Activated naive CD4-positive, alpha-beta T cell treated with anti-CD3 and anti-CD28 coated beads, Interleukin-2, amount 50 U/mL, for 24 hours (primary cell): ENCODE measurements around the gene DNAJB8.

ENCODE experiments used
- H3K27ac Mint-ChIP-seq: one replicate; pipeline ENCODE4 v1.8.0; 2021; ENCODE audit warnings: mild to moderate bottlenecking, mixed read lengths
- H3K27me3 Mint-ChIP-seq: one replicate; pipeline ENCODE4 v1.8.0; 2021; ENCODE audit warnings: mixed read lengths
- H3K36me3 Mint-ChIP-seq: one replicate; pipeline ENCODE4 v1.8.0; 2021; ENCODE audit warnings: mixed read lengths
- H3K4me1 Mint-ChIP-seq: one replicate; pipeline ENCODE4 v1.8.0; 2021; ENCODE audit warnings: mixed read lengths
- H3K4me3 Mint-ChIP-seq: one replicate; pipeline ENCODE4 v1.8.0; 2021; ENCODE audit warnings: mild to moderate bottlenecking, mixed read lengths
- H3K9me3 Mint-ChIP-seq: one replicate; pipeline ENCODE4 v1.8.0; 2021; ENCODE audit warnings: mixed read lengths

DNAJB8 gene

DNA sequence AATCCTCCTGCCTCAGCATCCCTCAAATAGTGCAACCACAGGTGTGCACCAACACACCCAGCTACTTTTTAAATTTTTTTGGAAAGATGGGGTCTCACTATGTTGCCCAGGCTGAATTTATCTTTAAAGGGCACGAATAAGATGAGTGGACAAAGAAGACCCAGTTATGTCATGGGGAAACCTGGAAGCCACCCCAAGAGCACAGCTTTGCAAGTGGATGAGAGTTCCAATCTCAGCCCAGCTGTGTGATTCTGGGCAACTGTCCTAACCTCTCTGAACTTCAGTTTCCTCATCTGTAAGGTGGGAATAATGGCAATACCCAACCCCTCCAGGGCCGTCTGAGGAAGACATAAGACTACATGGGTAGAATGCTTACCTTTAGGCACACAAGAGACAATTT, 32.2 kb downstream of the DNAJB8 start:
- H3K27ac Mint-ChIP-seq: no peak overlapping the region
- no peak overlapping the region for H3K4me3 Mint-ChIP-seq
- peaks cover 24% of the 10 kb centered on the region for H3K27me3 Mint-ChIP-seq
- H3K36me3 Mint-ChIP-seq: peaks cover 2% of the 10 kb centered on the region
- H3K4me1 Mint-ChIP-seq: peaks cover 11% of the 10 kb centered on the region
- H3K9me3 Mint-ChIP-seq: no peaks in the 10 kb centered on the region

DNA sequence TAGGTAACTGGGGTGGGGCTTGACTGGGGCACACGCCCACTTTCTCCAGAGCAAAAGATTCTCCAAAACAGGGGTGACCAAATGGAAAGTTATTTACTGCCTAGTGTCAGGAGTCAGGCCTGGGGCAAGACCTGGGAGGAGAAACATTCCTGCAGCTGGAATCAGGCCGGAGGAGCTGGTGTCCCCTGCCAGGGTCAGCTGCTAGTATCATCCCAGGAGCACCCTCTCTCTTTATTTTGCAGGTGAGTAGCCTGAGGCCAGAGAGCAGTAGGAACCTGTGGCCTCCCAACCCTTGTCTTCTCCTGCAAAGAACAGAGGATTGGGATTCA, 32.9 kb downstream of the DNAJB8 start:
- no peak overlapping the region for H3K27ac Mint-ChIP-seq
- H3K36me3 Mint-ChIP-seq: peaks cover 2% of the 10 kb centered on the region
- H3K9me3 Mint-ChIP-seq: no peaks in the 10 kb centered on the region
- peaks cover 11% of the 10 kb centered on the region for H3K4me1 Mint-ChIP-seq
- peaks cover 23% of the 10 kb centered on the region for H3K27me3 Mint-ChIP-seq
- H3K4me3 Mint-ChIP-seq: no peak overlapping the region

DNA sequence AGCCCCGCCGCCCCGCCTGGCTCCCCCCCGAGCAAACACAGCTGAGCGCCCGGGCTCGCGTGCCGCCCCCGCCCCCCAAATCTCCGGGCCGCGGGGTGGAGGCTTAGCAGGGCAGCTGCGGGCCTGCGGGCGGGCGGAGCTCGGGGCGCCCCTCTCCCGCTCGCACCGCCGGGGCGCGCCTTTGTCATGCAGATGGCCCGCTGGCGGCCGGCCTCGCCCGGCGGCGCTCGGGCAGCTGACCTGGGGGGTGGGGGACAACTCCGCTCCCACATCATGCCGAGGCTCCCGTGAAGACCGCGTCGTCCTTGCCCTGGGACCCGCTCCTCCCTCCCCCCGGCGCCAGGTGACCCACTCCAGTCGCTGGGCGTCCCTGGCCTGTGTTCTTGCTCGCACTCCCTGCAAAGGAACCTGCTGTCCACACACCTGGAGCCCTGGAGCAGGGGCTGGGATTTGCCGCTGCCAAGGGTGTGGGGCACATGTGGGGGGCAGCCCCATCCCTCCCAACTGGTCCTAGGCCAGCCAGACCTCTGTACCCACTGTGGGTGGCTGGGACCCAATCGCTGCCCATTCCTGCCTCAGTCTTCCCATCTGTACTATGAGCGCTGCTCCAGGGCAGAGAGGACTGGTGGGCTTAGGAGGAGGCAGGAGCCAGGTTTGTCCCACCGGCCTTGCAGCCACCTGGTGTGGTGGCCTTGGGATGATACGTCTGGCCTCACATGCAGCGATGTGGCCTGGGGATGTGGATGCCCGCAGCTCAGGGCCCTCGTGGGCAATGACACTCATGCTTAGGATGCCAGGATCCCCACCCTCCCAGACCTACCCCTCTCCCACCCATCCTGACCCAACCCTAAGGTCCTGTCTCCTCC, 33.5 kb downstream of the DNAJB8 start:
- no peak overlapping the region for H3K27ac Mint-ChIP-seq
- H3K27me3 Mint-ChIP-seq: peaks cover 23% of the 10 kb centered on the region
- H3K4me3 Mint-ChIP-seq: no peak overlapping the region
- H3K36me3 Mint-ChIP-seq: peaks cover 2% of the 10 kb centered on the region
- peaks cover 11% of the 10 kb centered on the region for H3K4me1 Mint-ChIP-seq
- no peaks in the 10 kb centered on the region for H3K9me3 Mint-ChIP-seq

DNA sequence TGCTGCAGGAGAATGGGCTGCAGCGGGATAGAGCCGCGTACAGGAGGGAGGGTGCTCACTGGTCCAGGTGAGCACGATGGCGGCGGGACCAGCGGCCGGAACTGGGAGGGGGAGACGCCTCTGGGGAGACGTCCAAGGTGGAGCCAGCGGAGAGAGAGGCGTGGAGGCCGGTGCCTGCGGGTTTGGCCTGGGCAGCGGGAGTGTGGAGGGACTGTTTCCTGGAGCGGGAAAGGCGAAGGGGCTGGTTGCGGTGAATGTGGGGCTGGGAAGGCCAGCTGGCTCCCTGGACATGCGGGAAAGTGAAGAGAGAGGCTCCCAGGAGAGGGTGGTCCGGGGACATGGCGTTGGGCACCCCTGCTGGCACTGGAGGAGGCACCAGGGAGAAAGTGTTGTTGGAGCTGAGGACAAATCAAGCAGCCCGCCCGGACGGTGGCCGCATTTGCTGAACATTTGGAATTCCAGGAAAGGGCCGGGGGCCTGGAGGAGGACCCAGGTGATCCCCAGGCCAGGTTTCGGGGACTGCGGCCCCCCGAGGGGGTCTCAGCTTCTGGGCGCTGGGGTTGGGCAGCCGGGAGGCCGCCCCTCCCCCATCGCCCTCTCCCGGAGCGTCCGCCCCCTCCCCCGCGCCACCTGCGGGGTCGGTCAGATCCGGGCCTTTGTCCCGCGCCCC, 34.3 kb downstream of the DNAJB8 start:
- H3K4me3 Mint-ChIP-seq: peak overlapping the region; percentile 0

DNA sequence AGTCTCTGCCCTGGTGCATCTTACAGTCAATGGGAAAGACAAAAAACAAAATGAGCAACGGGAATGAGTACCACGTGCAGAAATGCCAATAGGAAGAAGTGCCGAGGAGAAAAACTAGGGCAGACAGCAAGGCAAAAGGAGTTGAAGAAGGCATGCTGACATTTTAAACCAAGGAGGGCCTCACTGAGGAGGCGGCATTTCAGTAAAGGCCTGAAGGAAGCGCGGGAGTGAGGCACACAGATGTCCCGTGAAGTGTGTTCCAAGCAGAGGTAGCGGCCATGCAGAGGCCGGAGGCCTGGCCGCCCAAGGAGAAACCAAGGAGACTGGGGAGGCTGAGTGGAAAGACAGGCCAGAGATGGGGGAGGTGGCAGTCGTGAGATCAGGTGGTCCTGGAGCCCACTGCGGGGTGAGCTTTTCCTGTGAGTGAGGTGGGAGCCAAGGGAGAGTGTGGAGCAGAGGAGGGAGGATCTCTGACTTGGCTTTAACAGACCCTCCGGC, 34.8 kb downstream of the DNAJB8 start:
- Mint-ChIP-seq H3K9me3 (no peaks in the 10 kb centered on the region), H3K4me1 (peaks cover 11% of the 10 kb centered on the region), H3K27me3 (peaks cover 23% of the 10 kb centered on the region), H3K36me3 (peaks cover 2% of the 10 kb centered on the region), H3K27ac (no peak overlapping the region), H3K4me3 (peak overlapping the region; percentile 0)

More for the DNA sequence above, 34.3 kb downstream of the DNAJB8 start:
- Mint-ChIP-seq H3K36me3 (peaks cover 2% of the 10 kb centered on the region), H3K27me3 (peaks cover 23% of the 10 kb centered on the region), H3K27ac (no peak overlapping the region), H3K9me3 (no peaks in the 10 kb centered on the region), H3K4me1 (peaks cover 11% of the 10 kb centered on the region)

DNA sequence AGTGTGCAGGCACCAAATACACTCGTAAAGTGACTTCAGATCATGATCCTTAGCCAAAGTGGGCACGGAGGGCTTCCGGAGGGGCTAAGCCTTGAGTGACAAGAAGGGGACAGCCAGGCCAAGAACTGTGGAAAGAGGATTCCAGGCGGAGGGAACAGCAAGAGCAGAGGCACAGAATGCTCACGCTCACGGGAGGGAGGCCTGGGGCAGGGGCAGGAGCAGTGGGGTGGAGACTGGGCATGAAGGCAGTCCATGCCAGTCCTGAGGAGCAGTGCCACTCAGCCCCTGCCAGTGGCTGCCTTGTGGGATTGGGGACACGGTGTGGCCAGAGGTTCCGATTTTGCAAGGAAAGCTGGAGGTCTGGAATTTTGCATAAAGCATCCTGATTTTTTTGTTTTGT, 36.0 kb downstream of the DNAJB8 start:
- Mint-ChIP-seq H3K9me3 (no peaks in the 10 kb centered on the region), H3K4me3 (no peak overlapping the region), H3K27me3 (peaks cover 23% of the 10 kb centered on the region), H3K4me1 (peaks cover 11% of the 10 kb centered on the region), H3K36me3 (peaks cover 2% of the 10 kb centered on the region), H3K27ac (no peak overlapping the region)

DNA sequence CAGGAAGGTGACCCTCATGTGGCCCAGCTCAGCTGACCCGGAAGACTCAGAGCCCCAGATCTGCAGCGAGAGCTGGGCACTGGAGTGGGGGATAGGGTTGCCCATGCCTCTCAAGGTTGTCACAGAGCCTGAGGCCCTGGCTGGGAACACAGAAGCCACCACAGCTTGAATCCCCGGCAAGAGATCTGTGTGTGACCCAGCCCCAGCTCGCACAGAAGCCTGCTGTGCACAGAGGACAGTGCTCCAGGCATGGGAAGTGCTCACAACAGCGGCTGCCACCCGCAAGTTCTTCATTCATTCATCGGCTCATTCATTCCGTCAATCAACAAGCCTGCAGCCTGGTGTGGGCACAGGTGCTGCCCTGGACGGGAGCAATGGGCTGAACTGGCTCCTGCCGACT, 36.4 kb downstream of the DNAJB8 start:
- Mint-ChIP-seq H3K9me3 (no peaks in the 10 kb centered on the region), H3K27me3 (peaks cover 23% of the 10 kb centered on the region), H3K27ac (no peak overlapping the region), H3K4me1 (peaks cover 11% of the 10 kb centered on the region), H3K36me3 (peaks cover 2% of the 10 kb centered on the region), H3K4me3 (no peak overlapping the region)

DNA sequence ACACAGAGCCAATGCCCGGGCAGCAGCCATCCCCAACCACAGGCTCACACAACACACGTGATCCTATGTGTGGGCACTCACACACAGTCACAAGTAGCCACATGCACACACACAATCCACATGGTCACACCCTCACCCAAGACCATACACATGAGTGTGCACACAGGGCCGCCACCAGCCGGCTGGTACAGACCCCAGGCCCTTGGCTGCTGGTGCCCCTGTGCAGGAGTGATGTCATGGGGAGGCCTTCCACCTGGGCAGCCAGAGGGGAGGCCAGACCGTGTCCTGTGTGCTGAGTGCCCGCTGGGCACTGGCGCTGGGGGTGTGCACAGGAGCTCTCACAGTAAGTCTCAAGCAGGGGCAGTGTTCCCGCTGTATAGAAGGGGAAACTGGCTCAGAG, 36.9 kb downstream of the DNAJB8 start:
- no peak overlapping the region for H3K27ac Mint-ChIP-seq
- H3K4me3 Mint-ChIP-seq: no peak overlapping the region

DNA sequence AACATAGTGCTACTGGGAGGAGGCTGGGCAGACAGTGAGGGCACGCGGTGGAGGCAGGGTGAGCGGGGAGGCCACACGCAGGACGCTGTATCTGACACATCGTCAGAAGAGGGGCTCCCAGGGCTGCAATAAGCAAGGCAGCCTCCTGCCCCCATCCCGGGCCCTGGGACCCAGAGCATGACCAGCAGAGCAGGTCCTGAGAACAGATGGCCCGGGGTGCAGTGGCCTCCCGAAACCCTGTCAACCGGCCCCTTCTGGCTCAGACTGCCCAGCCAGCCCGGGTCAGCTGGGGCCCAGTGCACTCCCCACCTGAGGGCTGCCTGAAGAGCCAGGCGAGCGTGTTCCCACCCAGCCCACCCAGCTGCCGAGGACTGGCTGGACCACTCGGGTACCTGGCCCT, 37.4 kb downstream of the DNAJB8 start:
- H3K4me3 Mint-ChIP-seq: no peak overlapping the region
- peaks cover 2% of the 10 kb centered on the region for H3K36me3 Mint-ChIP-seq
- no peak overlapping the region for H3K27ac Mint-ChIP-seq

More for the DNA sequence above, 36.9 kb downstream of the DNAJB8 start:
- Mint-ChIP-seq H3K27me3 (peaks cover 23% of the 10 kb centered on the region), H3K36me3 (peaks cover 2% of the 10 kb centered on the region), H3K9me3 (no peaks in the 10 kb centered on the region), H3K4me1 (peaks cover 11% of the 10 kb centered on the region)

DNA sequence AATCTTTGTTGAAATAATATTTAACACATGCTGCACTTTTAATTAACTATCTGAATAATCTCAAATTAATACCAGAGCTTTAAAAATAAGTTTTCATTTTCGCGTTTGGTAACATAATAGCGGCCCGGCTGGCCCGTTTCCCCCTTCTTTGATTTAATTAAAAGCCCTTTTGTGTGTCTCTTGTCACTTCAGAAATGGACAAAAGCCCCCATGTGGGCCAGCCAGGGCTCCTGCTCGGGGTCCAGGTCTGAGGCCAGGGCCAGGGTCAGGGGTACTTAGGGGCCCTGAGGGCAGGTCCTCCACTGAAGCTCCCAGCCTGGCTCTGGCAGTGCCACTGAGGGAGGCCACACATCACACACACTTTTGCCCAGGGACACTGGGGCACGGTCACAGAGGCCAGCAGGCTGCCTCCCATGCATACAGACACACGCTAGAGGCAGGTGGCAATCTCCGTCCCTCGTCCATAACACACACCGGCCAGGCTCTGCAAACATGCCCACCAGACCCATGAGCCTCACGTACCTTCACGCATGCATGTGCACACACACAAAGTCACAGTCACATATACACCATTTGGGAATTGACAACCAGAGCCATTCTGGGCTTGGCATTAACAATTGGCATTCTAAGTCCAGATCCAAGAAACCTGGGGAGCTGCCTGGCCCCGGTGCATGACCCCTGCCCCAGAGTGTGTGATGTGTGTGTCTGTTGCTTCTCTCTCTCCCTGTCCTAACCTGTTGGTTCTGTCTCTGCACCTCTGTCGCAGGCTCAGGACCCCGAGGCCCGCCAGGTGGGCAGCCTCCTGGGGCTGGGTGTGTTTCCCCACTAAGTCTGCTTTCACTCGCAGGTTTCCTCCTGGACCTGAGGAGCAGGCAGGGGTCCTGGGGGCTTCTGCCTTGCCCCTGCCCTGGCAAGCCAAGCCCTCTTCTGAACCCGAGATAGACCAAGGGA, 38.5 kb downstream of the DNAJB8 start:
- Mint-ChIP-seq H3K36me3 (peaks cover 2% of the 10 kb centered on the region), H3K4me1 (peaks cover 11% of the 10 kb centered on the region), H3K4me3 (no peak overlapping the region), H3K27me3 (peaks cover 22% of the 10 kb centered on the region), H3K27ac (peak overlapping the region; percentile 76), H3K9me3 (no peaks in the 10 kb centered on the region)

More for the DNA sequence above, 37.4 kb downstream of the DNAJB8 start:
- peaks cover 23% of the 10 kb centered on the region for H3K27me3 Mint-ChIP-seq
- H3K4me1 Mint-ChIP-seq: peaks cover 11% of the 10 kb centered on the region
- H3K9me3 Mint-ChIP-seq: no peaks in the 10 kb centered on the region

DNA sequence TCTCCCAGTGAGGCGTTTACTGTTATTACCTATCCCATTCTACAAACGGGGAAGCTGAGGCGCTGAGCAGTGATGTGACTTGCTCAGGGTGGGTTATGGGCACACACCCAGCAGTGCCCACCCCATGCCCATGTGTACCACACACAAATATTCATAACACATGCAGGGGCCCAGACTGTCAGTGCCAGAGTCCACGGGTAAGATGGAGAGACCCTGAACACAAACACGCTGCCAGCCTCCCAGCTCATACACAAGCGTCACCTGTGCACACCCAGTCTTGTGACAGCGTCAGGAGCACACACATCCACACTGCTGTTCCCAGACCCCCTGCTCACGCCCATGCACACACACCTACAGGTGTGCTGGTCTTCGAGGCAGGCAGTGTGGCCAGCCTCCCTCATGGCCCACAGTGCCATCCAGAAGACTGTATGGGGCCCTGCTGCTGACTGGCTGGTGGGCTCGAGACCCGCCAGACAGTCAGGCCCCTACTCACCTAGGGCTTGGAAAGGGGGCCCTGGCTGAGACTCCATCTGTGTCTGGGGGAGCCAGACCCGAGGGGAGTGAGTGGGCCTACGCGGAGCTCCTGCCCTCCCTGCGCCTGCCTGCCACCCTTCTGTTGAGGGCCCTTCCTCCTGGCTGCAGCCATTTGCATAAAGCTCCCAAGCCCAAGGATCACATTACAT, 39.4 kb downstream of the DNAJB8 start:
- Mint-ChIP-seq H3K4me1 (peaks cover 9% of the 10 kb centered on the region), H3K27ac (no peak overlapping the region), H3K36me3 (peaks cover 2% of the 10 kb centered on the region), H3K27me3 (peaks cover 19% of the 10 kb centered on the region), H3K4me3 (no peak overlapping the region), H3K9me3 (no peaks in the 10 kb centered on the region)

DNA sequence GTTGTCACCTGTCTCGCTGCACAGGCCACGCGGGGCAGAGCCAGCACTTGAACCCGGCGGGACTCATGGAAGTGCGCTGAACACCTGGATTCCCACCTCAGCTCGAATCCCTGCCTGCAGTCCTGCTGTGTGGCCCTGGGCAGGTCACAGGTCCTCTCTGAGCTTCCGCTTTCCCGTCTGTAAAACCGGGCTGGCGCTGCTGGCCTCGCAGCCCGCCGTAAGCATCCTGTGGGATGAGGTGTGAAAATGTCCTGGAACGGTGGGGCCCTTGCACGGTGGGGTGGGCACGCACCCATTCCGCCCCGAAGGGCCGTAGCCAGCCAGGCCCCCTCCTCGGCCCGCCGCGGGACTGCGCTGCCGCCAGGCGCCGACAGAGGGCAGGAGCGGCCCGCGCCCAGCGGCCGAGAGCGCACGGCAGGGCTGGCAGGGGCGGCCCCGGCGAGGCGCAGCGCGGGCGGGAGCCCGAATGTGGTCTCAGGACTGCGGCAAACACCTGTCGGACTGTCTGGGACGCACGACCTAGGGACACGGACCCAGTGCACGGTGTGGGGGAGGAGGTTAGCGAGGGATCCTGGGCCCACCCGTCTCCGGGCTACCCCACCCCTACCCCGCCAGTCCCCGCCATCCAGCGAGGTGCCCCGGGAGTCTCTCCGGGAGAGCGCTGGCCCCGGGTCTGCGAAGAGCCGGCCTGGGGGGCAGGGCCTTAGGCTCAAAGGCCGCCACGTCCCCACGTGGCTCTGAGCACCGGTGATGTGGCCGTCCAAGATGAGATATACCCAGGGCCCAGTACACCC, 40.4 kb downstream of the DNAJB8 start:
- H3K27me3 Mint-ChIP-seq: peaks cover 10% of the 10 kb centered on the region
- H3K27ac Mint-ChIP-seq: no peak overlapping the region
- H3K36me3 Mint-ChIP-seq: peaks cover 2% of the 10 kb centered on the region
- H3K4me1 Mint-ChIP-seq: no peaks in the 10 kb centered on the region
- no peak overlapping the region for H3K4me3 Mint-ChIP-seq
- H3K9me3 Mint-ChIP-seq: no peaks in the 10 kb centered on the region

DNA sequence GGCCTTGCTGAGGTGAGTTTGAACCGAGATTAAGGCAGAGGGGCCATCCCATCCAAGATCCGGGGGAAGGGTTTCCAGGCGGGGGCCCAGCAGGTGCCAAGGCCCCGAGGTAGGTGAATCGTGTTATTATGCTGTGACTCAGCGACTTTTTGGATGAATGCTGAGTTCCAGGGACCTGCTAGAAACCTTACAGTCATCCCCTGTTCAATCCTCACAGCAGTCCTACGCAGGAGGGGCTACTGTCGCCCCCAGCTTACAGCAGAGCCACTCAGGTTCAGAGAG, 40.9 kb downstream of the DNAJB8 start:
- no peaks in the 10 kb centered on the region for H3K9me3 Mint-ChIP-seq
- H3K4me3 Mint-ChIP-seq: no peak overlapping the region
- H3K27ac Mint-ChIP-seq: no peak overlapping the region
- peaks cover 5% of the 10 kb centered on the region for H3K27me3 Mint-ChIP-seq
- peaks cover 2% of the 10 kb centered on the region for H3K36me3 Mint-ChIP-seq
- H3K4me1 Mint-ChIP-seq: no peaks in the 10 kb centered on the region

DNA sequence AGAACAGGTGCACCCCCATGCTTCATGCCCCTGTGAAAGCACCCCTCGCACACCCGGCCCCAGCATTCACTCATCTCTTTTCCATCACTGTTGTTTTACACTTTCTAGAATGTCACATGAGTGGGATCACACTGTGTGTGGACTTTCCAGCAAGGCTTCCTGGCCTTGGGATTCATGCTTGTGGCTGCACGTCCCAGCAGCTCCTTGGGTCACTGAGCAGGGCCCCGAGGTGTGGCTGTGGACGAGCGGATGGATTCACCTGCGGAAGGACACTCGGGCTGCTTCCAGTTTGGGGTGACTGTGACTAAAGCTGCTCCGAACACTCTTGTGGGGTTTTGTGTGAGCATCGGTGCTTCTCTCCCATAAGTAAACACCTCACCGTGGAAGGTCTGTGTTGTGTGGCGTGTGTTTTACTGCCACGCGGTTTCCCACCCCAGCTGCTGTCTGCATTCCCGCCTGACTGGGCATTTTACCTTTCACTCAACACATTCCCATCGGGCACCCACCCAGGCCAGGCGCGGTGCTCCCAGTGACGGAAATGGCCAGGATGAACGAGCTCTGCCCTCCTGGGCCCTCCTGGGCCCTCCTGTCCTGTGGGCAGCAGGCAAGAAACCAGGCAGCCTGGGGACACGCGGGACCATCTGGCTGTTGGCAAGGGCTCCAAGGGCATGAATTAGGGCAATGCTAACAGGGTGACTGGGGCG, 41.4 kb downstream of the DNAJB8 start:
- no peaks in the 10 kb centered on the region for H3K36me3 Mint-ChIP-seq
- H3K9me3 Mint-ChIP-seq: no peaks in the 10 kb centered on the region
- no peak overlapping the region for H3K4me3 Mint-ChIP-seq
- peaks cover 2% of the 10 kb centered on the region for H3K27me3 Mint-ChIP-seq
- no peak overlapping the region for H3K27ac Mint-ChIP-seq
- H3K4me1 Mint-ChIP-seq: no peaks in the 10 kb centered on the region
